Fibroblast of upper back skin (primary cell): ENCODE measurements around the gene COL18A1.

Source experiments
- DNase-seq: peaks from one replicate; pipeline ENCODE4 v3.0.0-alpha.2; 2013

The COL18A1 gene

DNA sequence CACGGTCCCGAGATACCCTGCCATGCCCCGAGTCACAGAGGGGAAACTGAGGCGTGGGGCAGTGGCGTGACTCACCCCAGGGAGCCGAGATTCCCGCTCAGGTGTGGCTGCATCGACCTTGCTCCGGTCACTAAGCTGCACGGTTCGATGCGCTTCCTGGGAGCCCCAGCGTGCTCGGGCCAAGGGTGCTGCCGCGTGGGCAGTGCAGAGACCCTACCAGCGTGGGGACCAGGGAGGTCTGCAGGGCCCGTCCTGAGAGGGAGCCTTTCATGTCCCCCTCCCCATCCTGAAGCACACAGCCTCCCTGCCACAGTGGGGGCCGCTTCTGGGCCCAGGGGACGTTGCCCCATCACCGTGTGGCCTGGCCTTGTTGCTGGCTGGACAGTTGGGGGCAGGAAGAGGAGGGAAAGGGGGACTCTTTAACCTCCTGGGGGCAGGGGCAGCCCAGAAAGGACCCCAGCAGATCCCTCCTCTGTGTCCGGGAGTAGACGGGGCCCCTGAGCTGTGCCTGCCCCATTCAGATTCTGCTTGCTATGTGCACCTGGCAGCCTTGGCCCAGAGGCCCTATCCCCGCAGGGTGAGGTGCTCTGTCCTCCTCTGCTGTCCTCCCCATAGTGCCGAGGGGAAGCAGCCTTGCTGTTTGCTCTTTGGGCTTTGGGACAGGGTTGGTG is 52.3 kb downstream of the COL18A1 start:
- DNase-seq, result no peak

DNA sequence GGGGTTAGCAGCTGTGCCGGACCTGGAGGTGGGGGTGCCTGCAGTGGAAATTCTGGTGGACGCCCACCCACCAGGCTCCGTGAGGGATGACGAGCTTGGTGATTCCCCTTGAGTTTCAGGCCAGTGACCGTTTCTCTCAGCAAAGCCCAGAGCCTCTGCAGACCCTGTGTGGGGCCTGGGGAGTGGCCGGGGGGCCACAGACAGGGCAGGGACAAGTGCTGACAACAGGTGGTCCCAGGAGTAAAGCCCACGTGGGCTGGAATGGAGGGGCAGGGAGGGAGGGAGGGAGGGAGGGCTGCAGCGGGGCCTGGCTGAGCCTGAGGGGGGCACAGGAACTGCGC is 52.8 kb downstream of the COL18A1 start:
- DNase-seq, result no peak

DNA sequence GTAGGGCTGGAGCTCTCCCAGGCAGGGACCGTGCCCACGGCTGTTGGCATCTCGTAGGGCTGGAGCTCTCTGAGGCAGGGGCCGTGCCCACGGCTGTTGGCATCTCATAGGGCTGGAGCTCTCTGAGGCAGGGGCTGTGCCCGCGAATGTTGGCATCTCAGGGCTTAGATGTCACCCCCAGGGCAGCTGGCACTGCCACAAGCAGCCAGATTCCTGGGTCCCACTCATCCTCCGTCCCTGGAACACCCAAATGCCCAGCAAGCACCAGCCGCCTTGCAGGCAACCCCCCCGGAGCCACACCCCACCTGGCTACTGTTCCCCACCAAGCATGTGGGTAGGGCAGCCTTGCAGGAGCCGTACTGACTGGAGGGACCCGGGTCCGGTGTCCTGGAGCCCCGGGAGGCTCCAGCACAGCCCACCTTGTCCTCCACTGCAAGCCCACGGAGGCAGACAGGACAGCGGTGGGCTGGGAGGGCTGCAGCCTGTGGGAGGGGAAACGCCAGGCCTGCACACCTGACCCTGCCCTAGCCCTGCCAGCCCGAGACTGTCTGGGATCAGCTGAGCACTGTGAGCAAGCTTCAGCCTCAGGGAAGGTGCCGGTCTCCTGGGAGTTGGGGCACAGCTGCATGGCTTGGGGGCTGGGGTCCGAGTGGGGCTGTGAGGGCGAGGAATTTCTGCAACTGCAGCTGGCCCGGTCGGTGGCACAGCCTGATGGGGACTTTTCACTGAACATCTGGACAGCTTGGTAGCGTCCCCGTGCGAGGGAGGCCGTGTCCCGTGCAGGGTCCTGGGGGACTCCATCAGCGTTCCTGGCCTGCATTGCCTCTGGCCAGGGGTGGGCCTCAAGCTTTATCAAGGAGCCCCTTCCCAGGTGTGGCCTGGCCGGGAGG is 53.6 kb downstream of the COL18A1 start:
- no peak for DNase-seq

DNA sequence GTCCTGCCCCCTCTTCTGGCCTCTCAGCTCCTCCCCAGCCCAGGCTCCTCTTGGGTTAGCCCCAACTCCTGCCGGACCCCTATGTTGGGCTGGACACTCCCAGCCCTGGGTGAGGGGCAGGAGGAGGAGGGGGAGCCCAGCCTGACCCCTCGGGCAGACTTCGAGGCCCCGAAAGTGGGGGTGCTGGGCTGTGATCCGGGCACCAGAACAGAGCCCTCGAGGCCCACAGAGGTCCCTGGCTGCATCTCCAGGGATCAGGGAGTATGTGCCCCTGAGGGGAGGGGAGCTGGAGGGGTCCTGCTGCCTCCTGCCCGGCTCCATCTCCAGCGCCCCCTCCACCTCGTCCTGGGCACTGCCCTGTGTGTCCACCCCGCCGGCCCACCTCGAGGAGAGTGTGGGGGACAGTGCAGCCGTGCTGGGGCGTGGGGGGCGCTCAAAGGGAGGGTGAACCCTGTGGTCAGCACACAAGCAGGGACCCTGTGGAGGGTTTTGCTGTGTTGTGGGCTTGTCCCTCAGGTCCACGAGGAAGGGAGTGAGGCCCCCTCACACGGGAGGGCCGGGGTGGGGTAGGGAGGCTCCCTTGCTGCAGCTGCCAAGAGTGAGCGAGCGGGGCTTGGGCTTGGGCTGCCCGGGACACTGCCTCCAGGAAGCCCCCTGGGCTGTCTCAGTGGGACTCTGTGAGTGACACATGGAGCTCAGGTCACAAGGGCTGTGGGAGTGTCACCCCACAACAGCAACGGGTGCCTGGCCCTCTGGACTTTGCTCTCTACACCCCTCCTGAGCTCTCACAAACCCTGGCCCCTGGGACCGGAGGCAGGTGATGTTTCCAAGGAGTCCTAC is 54.4 kb downstream of the COL18A1 start:
- no peak for DNase-seq

DNA sequence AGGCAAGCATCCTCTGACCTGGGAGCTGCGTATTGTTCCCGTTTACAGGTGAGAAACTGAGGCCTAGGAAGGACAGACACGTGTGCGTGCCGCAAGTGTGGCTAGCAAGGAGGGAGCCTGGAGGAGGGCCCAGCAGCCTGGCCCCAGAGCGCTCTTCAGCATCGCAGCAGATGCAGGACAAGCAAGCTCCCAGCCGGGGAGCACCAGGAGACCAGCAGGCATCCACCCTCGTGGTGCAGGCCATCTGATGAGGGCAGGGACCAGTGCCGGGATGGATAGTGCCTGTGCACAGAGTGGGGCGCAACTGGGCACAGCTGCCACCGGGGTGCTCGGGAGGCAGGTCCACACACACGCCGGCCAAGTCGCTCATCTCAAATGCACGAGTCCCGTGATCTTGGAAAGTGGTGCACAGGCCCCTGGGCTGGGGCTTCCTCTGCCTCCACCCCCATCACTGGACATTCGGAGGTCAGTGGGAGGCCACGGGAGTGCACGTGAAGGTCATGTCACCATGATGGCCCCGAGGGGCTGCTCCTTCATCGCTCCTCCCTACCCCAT is 55.1 kb downstream of the COL18A1 start:
- DNase-seq, result no peak

DNA sequence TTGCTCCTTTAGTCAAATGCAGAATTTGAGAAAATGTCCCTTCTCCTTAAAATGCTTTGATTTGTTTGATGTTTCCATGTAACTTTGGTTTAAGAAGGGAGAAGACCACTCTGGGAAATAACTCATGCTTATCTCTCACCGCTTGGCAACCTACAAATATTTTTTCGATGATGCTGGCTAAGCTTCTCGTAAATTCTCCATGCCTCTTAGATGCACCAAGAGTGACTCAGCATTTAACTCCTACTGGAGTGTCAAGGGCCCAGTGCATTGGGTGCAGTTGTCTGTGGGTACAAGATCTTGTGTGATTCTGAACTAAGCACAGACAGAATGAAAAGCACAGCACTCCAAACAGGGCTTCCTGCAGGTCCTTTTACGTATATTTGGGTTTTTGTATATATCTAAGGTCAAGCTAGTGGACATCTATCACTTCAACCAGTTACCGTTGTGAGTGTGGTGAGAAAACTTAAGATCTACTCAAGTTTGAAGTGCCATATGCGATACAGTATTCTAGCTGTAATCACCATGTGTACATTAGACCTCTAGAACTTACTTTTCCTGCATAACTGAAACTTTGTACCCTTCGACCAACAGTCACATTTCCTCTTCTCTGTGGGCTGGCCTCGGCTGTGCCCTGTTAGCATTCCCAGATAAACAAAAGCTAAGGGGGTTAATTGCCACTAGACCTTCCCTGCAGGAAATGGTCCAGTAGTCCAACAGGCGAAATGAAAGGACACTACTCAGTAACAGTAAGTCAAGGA is 55.8 kb downstream of the COL18A1 start:
- peak; percentile 78 for DNase-seq

DNA sequence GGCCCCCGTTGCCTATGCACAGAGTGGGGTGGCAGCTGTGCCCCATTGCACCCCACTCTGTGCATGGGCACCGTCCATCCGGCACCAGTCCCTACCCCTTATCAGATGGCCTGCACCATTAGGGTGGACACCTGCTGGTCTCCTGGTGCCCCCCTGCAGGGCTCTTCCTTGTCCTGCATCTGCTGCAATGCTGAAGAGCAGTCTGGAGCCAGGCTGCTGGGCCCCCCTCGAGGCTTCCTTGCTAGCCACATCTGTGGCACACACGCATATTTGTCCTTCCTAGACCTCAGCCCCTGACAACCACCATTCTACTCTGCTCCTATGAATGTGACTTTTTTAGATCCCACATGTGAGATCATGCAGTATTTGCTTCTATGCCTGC is 56.4 kb downstream of the COL18A1 start:
- no peak for DNase-seq

DNA sequence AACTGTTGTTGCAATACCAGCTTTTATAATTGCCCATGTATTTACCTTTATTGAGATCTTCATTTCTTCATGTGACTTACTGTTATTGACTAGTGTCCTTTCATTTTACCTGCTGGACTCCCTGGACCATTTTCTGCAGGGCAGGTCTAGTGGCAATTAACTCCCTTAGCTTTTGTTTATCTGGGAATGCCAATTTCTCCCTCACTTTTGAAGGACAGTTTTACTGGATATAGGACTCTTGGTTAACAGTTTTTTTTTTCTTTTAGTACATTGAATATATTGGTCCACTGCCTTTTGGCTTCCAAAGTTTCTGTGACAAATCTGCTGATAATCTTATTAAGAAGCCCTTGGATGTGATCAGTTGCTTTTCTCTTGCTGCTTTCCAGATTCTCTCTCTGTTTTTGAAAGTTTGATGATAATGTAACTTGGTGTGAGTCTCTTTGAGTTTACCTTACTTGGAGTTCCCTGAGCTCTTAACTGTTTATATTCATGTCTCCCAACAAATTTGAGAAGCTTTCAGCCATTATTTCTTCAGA is 56.9 kb downstream of the COL18A1 start:
- DNase-seq, result no peak

DNA sequence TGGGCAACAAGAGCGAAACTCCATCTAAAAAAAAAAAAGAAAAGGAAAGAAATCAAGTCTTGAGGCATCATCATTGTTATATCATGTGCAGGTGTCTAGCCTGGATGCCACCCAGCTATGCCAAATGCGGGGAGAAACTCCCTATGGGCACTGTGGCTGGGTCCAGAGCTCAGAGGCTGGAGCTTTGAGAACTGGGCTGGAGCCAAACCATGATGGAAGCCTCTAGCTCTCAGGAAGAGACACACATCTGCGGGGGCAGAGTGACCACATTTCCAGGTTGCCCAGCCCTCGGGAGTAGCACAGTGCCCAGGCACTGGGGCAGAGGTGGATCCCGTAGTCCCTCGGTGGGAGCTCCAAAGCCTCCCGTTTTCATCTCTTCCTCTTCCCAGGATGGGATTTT is 58.9 kb downstream of the COL18A1 start:
- no peak for DNase-seq

DNA sequence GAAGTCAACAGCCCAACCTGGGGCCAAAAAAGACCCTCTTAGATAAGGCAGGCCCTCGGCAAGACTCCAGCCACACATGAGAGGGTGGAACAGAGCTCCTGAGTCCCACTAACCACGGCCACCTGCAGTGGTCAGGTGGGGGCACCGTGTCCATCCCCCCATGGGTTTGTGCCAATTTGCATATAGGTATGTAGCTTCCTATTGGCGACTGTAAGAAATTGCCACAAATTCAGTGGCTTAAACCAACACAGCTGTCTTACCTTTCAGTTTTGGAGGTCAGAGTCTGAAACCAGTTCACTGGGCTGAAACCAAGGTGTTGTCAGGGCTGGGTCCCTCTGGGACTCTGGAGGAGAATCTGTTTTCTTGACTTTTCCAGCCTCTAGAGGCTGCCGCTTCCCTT is 59.3 kb downstream of the COL18A1 start:
- DNase-seq, result no peak

DNA sequence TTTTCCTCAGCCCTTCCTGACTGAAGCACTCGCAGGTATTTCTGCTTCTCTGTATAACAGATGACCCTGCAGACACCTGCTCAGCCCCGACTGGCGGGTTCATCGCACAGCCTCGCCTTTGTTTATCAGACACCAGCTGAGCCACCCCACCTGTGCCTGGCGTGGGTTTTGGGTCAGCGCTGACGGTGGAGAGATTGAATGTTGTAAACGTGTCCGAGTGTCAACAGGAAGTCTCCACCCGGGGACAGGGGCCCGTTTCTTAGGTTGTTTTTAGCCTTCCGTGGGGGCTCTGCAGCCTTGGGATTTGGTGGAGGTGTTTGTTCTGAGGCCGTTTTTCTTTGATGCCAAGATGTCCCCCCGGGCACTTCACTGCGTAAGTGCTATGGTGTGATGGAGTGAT is 60.1 kb downstream of the COL18A1 start:
- DNase-seq, result no peak

DNA sequence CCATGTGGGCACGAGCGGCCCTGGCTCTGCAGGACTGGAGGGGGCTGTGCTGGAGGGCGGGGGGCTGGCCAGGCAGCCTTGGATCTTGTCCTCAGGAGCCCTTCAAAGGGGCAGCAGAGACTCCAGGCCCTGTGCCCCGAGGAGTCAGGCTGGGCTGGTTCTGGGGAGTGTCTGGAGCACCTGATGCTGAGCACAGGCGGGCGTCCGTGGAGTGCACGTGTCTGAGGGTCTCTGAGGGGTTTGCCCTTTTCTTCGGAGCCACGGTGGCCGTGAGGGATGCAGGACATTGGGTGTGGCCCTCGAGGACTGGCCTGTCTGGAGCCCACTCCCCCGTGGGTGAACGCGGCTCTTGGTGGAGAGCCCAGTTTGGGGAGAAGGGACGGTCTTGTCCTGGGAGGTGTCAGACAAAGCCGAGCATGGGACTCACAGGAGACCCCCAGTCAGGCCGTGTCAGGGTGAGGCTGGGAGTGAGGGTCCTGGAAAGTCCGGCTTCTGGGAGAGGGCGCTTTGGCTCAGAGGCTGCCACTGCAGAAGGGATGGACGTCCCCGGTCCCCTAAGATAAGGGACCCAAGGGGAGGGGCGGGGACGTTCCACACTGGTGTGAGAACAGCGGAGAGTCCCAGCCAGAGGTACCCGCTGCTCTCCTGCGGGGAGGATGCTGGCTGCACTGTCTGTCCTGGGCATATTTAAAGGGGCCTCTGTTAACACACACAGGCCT is 60.8 kb downstream of the COL18A1 start:
- DNase-seq, result no peak

DNA sequence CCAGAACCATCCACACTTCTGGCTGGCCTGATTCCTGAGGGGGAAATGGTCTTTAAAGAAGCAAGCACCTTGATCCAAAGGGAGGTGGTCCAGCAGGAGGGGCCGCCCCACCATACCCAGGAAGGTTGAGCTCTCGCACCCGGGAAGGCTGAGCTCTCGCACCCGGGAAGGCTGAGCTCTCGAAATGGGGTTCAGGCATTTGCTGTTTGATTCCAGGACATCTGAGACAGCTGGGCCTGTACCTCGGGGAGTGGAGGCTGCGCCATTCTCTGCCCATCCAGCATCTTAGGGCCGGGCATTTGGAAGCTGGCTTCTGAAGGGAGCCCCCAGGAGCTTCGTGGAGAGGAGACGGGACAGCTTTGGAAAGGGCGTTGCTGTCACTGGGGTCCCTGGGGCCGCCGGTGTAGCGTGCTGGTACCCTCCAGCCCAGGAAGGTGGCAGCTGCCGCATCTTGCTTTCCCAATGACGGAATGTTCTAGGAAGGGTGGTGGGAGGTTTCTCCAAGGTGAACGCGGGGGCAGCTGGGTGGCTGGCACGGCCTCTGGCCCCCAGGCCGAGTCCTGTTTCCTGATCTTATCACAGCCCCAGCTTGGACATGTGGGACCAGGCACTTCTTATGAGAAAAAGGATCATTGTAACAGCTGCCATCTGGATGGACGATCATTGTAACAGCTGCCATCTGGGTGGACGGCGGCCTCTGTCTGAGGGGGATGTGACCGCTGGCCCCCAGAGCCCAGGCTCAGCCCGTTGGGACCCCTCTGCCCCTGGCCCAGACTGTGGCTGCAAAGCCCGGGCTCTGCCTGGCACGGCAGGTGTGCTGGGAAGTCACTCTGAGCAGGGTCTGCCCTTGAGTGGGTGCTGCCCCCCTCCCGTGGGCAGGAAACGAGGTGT is 61.6 kb downstream of the COL18A1 start:
- DNase-seq, result no peak

DNA sequence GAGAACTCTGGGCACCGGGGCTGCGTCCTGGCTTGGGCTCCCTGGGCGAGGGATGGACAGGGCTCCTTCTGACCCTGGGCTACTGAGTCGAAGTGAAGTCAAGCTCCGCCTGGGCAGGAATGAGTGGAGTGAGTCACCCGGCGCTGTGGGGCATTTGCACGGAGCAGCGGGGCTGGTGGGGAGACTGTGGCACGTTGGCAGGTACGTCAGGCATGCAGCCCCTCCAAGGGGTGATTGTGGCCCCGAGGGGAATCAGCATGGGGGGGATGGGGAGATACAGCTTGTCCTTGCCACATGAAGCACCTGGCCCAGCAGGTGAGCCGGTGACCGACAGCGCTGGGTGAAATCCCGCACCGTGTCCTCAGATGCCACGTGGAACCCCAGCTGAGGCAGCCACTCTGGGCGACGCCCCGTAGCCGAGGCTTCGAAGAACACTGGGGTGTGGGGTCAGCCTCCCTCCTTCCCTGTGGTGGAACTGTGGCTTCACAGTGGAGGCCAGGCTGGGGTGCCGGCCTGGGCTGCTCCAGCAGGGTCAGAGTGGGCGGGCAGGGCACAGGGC is 62.3 kb downstream of the COL18A1 start:
- no peak for DNase-seq

DNA sequence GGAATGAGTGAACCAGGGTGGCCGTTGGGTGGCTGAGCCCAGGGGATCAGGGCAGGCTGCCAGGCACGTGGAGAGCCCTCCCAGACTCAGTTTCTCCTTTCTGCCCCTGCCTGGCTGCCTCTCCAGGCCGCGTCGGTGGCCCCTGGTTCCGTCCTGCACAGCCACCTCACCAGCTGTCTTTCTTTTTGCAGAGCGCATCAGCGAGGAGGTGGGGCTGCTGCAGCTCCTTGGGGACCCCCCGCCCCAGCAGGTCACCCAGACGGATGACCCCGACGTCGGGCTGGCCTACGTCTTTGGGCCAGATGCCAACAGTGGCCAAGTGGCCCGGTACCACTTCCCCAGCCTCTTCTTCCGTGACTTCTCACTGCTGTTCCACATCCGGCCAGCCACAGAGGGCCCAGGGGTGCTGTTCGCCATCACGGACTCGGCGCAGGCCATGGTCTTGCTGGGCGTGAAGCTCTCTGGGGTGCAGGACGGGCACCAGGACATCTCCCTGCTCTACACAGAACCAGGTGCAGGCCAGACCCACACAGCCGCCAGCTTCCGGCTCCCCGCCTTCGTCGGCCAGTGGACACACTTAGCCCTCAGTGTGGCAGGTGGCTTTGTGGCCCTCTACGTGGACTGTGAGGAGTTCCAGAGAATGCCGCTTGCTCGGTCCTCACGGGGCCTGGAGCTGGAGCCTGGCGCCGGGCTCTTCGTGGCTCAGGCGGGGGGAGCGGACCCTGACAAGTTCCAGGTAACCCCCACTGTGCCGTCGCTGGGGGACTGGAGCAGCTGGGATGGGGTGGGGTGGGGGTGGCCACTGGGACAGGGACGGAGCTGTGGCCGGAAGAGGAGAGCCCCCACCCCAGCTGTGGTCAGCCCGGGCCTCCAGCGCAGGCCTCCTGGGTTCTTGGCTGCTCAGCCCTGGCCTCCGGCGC is 63.3 kb downstream of the COL18A1 start:
- DNase-seq, result no peak

DNA sequence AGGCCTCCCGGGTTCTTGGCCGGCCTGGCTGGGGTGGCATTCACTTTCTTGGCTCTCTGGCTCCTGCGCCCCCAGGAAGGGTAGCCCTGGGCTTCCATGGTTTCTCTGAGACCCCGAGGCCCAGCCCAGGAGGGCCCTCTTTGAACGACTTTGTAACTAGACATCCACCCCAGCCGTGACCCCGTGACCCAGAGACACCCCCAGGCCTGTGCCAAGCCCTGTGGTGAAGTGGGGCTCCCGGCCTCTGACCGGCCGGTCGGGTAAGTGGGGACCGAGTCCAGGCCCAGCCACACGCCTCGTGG is 64.0 kb downstream of the COL18A1 start:
- no peak for DNase-seq

DNA sequence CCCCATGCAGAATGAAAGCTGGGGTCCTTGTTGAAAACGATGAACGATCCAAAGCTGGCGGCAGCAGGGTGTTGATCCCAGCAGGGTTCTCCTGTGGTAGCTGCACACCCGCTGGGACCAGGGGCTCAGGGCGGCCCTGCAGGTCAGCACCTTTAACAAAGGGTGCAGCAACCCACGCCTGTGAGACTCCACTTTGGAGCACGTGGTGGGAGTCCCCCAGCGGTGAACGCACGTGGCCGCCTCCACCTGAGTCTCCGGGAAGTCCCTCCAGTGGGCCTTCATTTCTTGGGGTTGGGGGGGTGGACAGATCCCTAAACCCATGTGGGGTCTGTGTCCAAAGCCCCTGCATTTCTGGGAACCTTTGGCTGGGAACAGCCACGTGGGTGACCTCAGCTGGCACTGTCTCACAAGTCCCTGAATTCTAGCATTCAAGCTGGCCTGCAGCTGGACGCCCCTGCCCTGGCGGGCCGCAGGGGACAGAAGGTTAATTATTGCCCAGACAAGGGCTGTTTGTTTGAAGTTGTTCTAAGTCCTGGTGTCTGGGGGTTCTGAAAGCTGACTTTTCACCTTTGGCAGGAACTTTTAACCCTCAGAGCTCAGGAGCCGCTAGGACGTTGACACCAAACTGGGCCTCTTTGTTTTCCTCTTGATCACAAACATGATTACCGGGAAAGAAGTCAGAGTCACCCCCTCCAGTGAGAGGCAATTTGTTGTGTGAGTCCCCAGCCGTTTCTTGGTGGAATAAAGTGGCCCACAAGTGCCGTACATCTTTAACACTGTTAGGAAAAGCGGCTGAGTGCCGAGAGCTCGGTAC is 64.5 kb downstream of the COL18A1 start:
- no peak for DNase-seq

DNA sequence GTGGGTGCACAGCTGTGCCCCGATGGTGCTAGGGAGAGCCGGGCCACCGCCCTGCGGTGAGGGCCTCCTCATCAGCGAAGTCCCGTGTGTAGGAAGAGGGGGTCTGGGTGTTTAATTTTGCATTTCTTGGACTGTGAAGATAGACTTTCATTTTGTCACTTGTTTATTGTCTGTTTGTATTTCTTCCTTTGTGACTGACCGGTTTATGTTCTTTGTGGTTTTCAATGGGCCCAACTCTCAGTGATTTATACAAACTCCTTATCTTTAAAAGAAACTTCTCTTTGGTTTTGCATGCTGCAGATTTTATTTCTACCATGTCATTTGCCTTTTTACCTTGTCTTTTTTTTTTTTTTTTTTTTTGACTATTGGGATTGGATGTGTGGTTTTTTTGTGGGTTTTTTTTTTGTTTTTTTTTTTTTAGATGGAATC is 65.1 kb downstream of the COL18A1 start:
- no peak for DNase-seq
